ENCODE results near the gene ZNRF3.
"Not testable (repeated sequence)": the region's sequence is repeated elsewhere in the genome, so short reads cannot be mapped to it uniquely, and the experiment has no call there.

ZNRF3 gene

DNA sequence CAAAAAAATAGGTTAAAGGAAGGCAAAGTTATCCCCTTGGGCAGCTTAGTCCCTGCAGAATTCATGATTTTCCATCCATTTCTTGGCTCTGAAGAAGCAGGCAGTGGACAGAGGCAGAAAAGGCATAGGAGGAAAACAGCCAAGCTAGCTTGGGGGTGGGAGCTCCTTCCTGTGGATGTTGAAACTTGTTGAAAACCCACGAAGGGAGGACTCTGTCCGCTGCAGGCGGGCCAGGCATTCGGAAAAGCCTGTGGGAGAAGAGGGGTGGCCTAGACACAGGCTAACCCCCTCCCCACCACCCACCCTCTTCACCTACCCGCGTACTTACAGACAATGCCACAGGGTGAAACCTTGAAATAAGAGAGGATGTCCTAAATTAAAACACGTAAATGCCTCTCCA is 106.1 kb downstream of the ZNRF3 start:
- DNase-seq = no peak

- DNase-seq = no peak
Measured at GRCh38 chr22:28989912-28990311, 106.5 kb downstream of the ZNRF3 start.

- DNase-seq = peak; percentile 53
Measured at GRCh38 chr22:28992565-28993356, 109.4 kb downstream of the ZNRF3 start.

- DNase-seq = no peak
Measured at GRCh38 chr22:28994522-28994921, 111.2 kb downstream of the ZNRF3 start.

DNA sequence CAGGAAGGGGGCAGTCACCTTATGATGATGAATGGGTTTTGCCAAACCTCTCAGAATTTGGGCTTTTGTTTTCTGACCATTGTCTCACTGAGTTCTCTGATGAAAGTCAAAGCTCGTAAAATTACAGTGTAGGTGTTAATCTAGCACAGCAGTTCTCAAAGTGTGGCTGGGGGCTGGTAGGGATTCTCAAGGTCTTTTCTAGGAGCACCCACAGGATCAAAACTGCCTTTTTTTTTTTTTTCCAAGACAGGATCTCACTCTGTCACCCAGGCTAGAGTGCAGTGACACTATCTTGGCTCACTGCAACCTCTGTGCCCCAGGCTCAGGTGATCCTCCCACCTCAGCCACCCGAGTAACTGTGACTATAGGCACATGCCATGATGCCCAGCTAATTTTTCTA is 112.2 kb downstream of the ZNRF3 start:
- no peak for DNase-seq

- DNase-seq = no peak
Measured at GRCh38 chr22:28997342-28997741, 114.0 kb downstream of the ZNRF3 start.

DNA sequence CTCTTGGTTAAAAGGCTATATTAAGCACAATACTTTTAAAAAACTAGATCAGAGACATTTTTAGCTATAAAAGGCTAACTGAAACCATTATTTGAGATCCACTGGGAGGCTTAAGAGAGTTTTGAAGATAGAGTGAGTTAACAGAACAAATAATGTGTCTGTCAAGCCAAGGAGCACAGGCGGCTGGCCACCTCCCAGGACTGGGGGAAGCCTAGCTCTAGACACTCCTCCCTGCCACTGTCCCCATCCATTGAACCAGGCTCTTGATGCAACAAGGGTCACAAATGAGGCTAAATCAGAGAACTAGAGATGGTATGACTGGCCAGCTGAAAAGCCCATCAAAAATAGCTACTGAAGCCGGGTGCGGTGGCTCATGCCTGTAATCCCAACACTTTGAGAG is 115.3 kb downstream of the ZNRF3 start:
- DNase-seq = no peak

- DNase-seq = no peak
Measured at GRCh38 chr22:28999510-28999909, 116.1 kb downstream of the ZNRF3 start.

GRCh38 chr22:28999919-29000556 is 116.7 kb downstream of the ZNRF3 start:
- DNase-seq = no peak

DNA sequence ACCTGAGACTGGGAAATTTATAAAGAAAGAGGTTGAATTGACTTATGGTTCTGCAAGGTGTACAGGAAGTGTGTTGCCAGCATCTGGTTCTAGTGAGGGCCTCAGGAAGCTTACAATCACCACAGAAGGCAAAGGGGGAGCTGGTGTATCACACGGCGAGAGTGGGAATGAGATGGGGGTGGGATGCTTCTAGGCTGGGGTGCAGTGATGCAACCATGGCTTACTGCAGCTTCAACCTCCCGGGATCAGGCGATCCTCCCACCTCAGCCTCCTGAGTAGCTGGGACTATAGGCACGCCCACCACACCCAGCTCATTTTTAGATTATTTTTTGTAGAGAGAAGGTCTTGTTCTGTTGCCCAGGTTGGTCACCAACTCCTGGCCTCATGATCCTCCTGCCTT is 117.3 kb downstream of the ZNRF3 start:
- no peak for DNase-seq

- no peak for DNase-seq
Measured at GRCh38 chr22:29002603-29003002, 119.2 kb downstream of the ZNRF3 start.

GRCh38 chr22:29003552-29003951 is 120.2 kb downstream of the ZNRF3 start:
- DNase-seq = no peak

- peak; percentile 39 for DNase-seq
Measured at GRCh38 chr22:29003975-29004646, 120.7 kb downstream of the ZNRF3 start.

DNA sequence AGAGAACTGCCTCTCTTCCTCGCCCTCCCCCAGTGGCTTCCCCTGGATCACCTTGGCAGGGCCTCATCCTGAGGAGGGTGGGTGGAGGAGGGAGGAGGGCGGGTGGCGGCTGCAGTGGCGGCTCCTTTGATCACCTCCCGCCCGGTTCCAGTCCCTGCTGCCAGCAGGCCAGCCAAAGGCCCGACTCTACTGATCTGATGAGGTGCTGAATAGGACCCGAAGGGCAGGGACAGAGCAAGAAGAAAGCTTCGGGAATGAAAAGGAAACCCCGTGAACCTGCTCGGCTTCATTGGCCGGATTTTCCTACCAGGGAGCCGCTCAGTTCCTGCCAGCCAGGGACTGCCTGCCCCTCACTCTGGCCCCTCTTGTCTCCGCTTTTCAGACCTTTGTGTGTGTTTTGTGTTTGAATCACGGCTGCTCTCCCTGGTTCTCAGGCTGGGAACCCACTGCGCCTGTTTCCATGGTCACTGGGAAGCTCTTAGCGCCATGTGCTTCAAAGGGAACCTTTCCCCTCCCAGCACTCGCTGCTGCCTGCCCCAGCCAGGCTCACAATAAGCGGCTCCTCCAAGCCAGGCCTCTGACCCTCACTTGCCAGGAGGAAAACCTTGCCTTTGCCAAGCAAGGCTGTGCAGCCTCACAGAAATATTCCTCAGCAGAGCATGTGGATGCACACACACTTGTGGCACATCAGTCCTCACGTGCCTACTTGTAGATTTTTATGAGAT is 121.4 kb downstream of the ZNRF3 start:
- peak; percentile 74 for DNase-seq

- not testable (repeated sequence) for DNase-seq
Measured at GRCh38 chr22:29005754-29006153, 122.4 kb downstream of the ZNRF3 start.

- DNase-seq = no peak
Measured at GRCh38 chr22:29006346-29006745, 123.0 kb downstream of the ZNRF3 start.

GRCh38 chr22:29009148-29009547 is 125.8 kb downstream of the ZNRF3 start:
- DNase-seq = no peak

- DNase-seq = no peak
Measured at GRCh38 chr22:29011240-29012100, 128.1 kb downstream of the ZNRF3 start.

DNA sequence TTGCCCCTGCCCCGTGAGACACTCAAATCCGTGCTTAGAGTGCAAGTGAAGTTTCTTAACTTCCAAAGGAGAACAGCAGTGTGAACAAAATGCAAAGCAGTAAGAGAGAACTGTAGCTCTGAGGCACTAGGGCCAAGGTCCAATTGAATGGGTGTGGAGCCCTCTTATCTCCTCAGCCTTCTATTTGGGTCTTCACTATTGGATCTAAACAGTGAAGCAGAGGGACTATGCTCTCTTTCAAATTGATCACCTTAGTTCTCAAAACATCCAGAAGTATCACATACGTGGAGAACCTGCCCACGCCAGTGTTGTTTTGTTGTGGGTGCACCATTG is 128.7 kb downstream of the ZNRF3 start:
- DNase-seq = no peak

- no peak for DNase-seq
Measured at GRCh38 chr22:29012952-29013351, 129.6 kb downstream of the ZNRF3 start.

DNA sequence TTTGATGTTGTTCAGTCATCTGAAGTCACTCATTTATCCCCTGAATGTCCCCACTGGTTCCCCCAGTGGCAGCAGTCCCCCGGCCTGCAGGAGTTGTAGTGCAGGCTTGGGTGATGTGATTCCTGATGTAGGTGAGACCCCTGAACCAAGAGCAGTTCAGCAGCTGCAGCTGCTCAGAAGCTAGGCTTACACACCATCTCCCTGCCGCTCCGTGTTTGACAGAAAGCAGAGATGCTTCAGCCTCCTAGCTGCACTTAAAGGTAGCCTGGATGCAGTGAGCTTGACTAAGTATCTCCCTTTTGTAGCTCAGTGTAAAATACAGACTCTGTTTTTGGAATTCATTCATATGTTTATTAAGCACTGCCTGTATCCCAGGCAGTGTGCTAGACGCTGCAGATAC is 130.9 kb downstream of the ZNRF3 start:
- DNase-seq = no peak

DNA sequence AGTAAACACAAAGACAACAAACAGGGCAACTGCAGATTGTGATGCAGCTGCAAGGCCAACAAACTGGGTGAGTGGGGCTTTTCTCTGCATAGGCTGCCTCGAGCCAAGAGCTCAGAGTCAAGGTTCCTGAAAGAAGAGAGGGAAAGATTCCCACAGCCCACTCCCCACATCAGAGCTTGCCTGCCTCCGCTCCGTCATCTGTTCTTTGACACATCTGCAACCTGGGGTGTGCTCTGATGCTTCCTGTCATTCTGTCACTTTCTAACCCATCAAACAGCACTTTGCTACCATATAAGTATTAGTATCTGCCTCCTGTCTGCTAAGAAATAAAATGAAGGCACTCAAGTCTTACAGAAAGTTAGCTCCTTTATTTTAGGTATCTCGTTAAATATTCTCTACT is 131.4 kb downstream of the ZNRF3 start:
- DNase-seq = no peak
